ENCODE data around the gene YPEL3. TPM values are rescaled to one million over a fixed set of nuclear protein-coding genes. Genes with fewer than 3 reads are reported as not detected.

The YPEL3 gene
- total RNA-seq, 1 donor from 2014 or later: 6.1 TPM

- DNase-seq (ENCODE audit: low read depth, low spot score): peak; percentile 59
Measured at GRCh38 chr16:30051518-30051917, 44.5 kb downstream of the YPEL3 start.

- no peak for DNase-seq (ENCODE audit: low read depth, low spot score)
Measured at GRCh38 chr16:30049871-30050270, 46.1 kb downstream of the YPEL3 start.

GRCh38 chr16:30046588-30046987, 49.4 kb downstream of the YPEL3 start:
- no peak for DNase-seq (ENCODE audit: low read depth, low spot score)

GRCh38 chr16:30046178-30046577, 49.8 kb downstream of the YPEL3 start:
- DNase-seq (ENCODE audit: low read depth, low spot score): no peak

Other genes with a start within 250 kb of the YPEL3 start
- 60.3 and 88.5 TPM in 2 replicates for gene CDIPT, start 233.0 kb downstream of the YPEL3 start, total RNA-seq
- gene SEZ6L2, start 196.7 kb downstream of the YPEL3 start, total RNA-seq: 0.53 and 0.73 TPM in 2 replicates
- 0.63 and 1.3 TPM in 2 replicates for gene ASPHD1, start 195.7 kb downstream of the YPEL3 start, total RNA-seq
- 4.4 and 4.8 TPM in 2 replicates for gene KCTD13, start 170.0 kb downstream of the YPEL3 start, total RNA-seq
- gene TMEM219, start 134.1 kb downstream of the YPEL3 start, total RNA-seq: 75.9 and 80.9 TPM in 2 replicates
- 97.0 and 109 TPM in 2 replicates for gene TAOK2, start 122.3 kb downstream of the YPEL3 start, total RNA-seq
- 7.5 and 11.2 TPM in 2 replicates for gene HIRIP3, start 100.6 kb downstream of the YPEL3 start, total RNA-seq
- gene INO80E, start 100.0 kb downstream of the YPEL3 start, total RNA-seq: 19.1 and 24.5 TPM in 2 replicates
- gene DOC2A, start 85.2 kb downstream of the YPEL3 start, total RNA-seq: 0.26 and 0.49 TPM in 2 replicates
- not detected in 2 replicates for gene C16orf92, start 73.0 kb downstream of the YPEL3 start, total RNA-seq
- 0.11 and 0.13 TPM in 2 replicates for gene TLCD3B, start 64.9 kb downstream of the YPEL3 start, total RNA-seq
- gene ALDOA, start 30.5 kb downstream of the YPEL3 start, total RNA-seq: 501 and 602 TPM in 2 replicates
- gene PPP4C, start 20.2 kb downstream of the YPEL3 start, total RNA-seq: 271 and 311 TPM in 2 replicates
- gene TBX6, start 4.3 kb downstream of the YPEL3 start, total RNA-seq: 0.07 and 0.18 TPM in 2 replicates
- 0.53 and 0.81 TPM in 2 replicates for gene GDPD3, start 17.3 kb upstream of the YPEL3 start, total RNA-seq
- gene MAPK3, start 27.0 kb upstream of the YPEL3 start, total RNA-seq: 36.6 and 43.7 TPM in 2 replicates
- gene CORO1A, start 87.4 kb upstream of the YPEL3 start, total RNA-seq: 1.8 and 2.0 TPM in 2 replicates
- 19.9 and 25.6 TPM in 2 replicates for gene BOLA2B, start 97.5 kb upstream of the YPEL3 start, total RNA-seq
- gene SLX1A, start 97.7 kb upstream of the YPEL3 start, total RNA-seq: 30.5 and 55.9 TPM in 2 replicates
- 1.6 and 2.5 TPM in 2 replicates for gene SULT1A3, start 103.0 kb upstream of the YPEL3 start, total RNA-seq
- gene NPIPB13, start 152.3 kb upstream of the YPEL3 start, total RNA-seq: 0.46 and 1.4 TPM in 2 replicates

Data from pulmonary artery endothelial cell (primary cell).